ENCODE measurements around the gene HLA-DOB. TPM values are rescaled to one million over a fixed set of nuclear protein-coding genes. Genes with fewer than 3 reads are reported as not detected.

HLA-DOB gene
- total and polyA plus RNA-seq, 10 donors: 30.7 to 179 (median 48.2) TPM

DNA sequence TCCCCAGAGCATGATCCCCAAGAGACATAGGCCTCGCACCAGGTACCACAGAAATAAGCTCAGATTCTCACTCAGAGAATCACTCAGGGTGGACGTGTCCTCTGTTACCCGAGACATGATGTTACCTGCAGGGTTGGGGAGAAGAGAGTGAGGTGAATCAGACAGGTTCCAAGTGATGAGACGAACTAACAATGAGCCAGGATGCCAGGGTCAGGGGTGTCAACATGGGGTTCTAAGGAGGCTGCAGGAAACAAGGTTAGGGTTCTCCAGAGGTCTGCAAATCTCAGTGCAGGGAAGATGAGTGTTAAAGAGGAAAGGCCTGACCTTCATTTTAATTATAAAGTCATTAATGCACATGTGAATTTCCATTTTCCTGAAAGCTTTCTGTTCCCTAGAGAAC is 34.2 kb upstream of the HLA-DOB start:
- Histone ChIP-seq H3K27me3 (replicated peaks in 1 of 7) (no peaks in the 10 kb centered on the region), H3K9me3 (no peaks in the 10 kb centered on the region), H3K4me1 (peaks cover 67 to 85% (median 78%) of the 10 kb centered on the region in 6 donors), H3K36me3 (peaks cover 0 to 69% (median 59%) of the 10 kb centered on the region in 6 donors), H3K4me3 (peak overlapping the region in 6 of 8 donors; percentile 68 to 98 (median 95)), H3K27ac (peak overlapping the region in 7 of 8 donors; percentile 3 to 99 (median 97))
- no peak for TF ChIP-seq POLR2AphosphoS5 (IDR thresholded peaks at IDR 0.05)
- TF ChIP-seq, protein P1, sequence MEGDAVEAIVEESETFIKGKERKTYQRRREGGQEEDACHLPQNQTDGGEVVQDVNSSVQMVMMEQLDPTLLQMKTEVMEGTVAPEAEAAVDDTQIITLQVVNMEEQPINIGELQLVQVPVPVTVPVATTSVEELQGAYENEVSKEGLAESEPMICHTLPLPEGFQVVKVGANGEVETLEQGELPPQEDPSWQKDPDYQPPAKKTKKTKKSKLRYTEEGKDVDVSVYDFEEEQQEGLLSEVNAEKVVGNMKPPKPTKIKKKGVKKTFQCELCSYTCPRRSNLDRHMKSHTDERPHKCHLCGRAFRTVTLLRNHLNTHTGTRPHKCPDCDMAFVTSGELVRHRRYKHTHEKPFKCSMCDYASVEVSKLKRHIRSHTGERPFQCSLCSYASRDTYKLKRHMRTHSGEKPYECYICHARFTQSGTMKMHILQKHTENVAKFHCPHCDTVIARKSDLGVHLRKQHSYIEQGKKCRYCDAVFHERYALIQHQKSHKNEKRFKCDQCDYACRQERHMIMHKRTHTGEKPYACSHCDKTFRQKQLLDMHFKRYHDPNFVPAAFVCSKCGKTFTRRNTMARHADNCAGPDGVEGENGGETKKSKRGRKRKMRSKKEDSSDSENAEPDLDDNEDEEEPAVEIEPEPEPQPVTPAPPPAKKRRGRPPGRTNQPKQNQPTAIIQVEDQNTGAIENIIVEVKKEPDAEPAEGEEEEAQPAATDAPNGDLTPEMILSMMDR (IDR thresholded peaks at IDR 0.05 in 8 of 11, conservative IDR thresholded peaks at IDR 0.05 in 3 of 11): no peak
- no peak for TF ChIP-seq POLR2A (IDR thresholded peaks at IDR 0.05)
- DNase-seq: no peak
- WGBS, 5 donors: 77 to 85% (median 78%) methylated on average over 4 of the region's 4 CpGs
- intact Hi-C loops (cut with DNase I; ENCODE audit: low total_unique reads): no loop called here

DNA sequence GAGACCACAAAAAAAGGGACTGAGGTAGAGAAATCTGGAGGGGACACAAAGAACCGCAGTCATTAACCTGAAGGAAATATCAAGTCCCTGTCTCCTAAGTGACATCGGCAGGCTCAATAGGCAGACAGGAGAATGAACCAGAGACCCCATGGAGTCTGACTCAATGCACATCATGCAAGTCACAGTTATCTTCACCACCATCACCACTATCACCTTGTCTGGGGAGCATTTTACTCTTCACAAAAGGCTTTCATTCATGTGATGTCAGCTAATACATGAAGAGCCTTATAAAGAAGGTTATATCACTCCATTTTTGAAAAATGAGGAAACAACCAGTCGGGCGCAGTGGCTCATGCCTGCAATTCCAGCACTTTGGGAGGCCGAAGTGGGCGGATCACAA is 32.3 kb upstream of the HLA-DOB start:
- Histone ChIP-seq H3K9me3 (no peaks in the 10 kb centered on the region), H3K36me3 (peaks cover 0 to 76% (median 67%) of the 10 kb centered on the region in 6 donors), H3K4me3 (peak overlapping the region in 2 of 8 donors; percentile 9 to 92), H3K27ac (peak overlapping the region in 5 of 8 donors; percentile 32 to 100 (median 98)), H3K27me3 (replicated peaks in 1 of 7) (no peaks in the 10 kb centered on the region), H3K4me1 (peaks cover 61 to 82% (median 75%) of the 10 kb centered on the region in 6 donors)
- intact Hi-C loops (cut with DNase I; ENCODE audit: low total_unique reads): no loop called here
- TF ChIP-seq, protein P1 (IDR thresholded peaks at IDR 0.05 in 8 of 11, conservative IDR thresholded peaks at IDR 0.05 in 3 of 11): no peak
- no peak for TF ChIP-seq POLR2AphosphoS5 (IDR thresholded peaks at IDR 0.05)
- no peak for TF ChIP-seq POLR2A (IDR thresholded peaks at IDR 0.05)
- 75 to 85% (median 78%) methylated on average over 6 of the region's 6 CpGs for WGBS, 5 donors
- no peak for DNase-seq

DNA sequence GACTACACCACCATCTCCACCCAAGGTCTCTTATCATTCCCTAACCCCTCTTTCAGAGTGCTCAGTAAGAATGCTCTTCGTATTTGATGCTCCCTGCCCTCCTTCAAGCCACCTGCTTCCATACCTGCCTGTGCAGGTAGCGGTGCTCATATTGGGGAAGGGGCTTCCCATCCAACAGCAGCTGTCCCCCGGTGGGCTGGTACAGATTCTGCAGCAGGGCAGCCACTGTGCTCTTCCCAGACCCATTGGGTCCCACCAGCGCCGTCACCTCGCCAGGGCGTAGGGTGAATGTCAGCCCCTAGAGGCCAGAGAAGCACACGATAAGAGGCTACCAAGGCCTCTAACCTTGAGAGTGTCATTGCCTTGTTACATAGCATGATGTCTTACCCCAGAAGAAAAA is 31.0 kb upstream of the HLA-DOB start:
- H3K27me3 ChIP-seq (replicated peaks in 1 of 7): no peaks in the 10 kb centered on the region
- peaks cover 0 to 77% (median 67%) of the 10 kb centered on the region in 6 donors for H3K36me3 ChIP-seq
- no peak for DNase-seq
- H3K9me3 ChIP-seq: no peaks in the 10 kb centered on the region
- TF ChIP-seq POLR2AphosphoS5 (IDR thresholded peaks at IDR 0.05): peak in 2 of 3 donors; percentile 58 to 68
- TF ChIP-seq, protein P1 (IDR thresholded peaks at IDR 0.05 in 8 of 11, conservative IDR thresholded peaks at IDR 0.05 in 3 of 11): no peak
- intact Hi-C loops (cut with DNase I; ENCODE audit: low total_unique reads): no loop called here
- peak overlapping the region in 7 of 8 donors; percentile 3 to 100 (median 94) for H3K27ac ChIP-seq
- peaks cover 67 to 89% (median 82%) of the 10 kb centered on the region in 6 donors for H3K4me1 ChIP-seq
- 84 to 92% (median 90%) methylated on average over 8 of the region's 8 CpGs for WGBS, 5 donors
- H3K4me3 ChIP-seq: peak overlapping the region in 3 of 8 donors; percentile 3 to 92 (median 4)

DNA sequence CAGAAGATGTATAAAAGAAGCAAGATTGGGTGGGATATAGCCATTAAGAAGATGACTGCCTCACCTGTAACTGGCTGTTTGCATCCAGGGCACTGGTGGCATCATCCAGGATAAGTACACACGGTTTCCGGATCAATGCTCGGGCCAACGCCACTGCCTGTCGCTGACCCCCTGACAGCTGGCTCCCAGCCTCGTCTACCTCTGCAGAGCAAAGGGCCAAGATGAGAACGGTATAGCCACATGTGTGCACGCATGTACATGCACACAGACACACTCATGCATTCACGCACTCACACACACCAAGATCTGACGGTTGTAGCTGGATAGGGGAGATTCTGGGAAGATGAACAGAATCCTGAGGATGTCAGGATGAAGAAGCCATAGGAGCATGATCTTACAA is 30.2 kb upstream of the HLA-DOB start:
- H3K27ac ChIP-seq: peak overlapping the region in 6 of 8 donors; percentile 94 to 100 (median 99)
- WGBS, 5 donors: 85 to 96% (median 89%) methylated on average over 10 of the region's 10 CpGs
- peaks cover 0 to 81% (median 72%) of the 10 kb centered on the region in 6 donors for H3K36me3 ChIP-seq
- intact Hi-C loops (cut with DNase I; ENCODE audit: low total_unique reads): no loop called here
- peak overlapping the region in 4 of 8 donors; percentile 3 to 92 (median 46) for H3K4me3 ChIP-seq
- no peak for TF ChIP-seq POLR2A (IDR thresholded peaks at IDR 0.05)
- TF ChIP-seq POLR2AphosphoS5 (IDR thresholded peaks at IDR 0.05): peak; percentile 70 to 81 (median 75)
- TF ChIP-seq, protein P1 (IDR thresholded peaks at IDR 0.05 in 8 of 11, conservative IDR thresholded peaks at IDR 0.05 in 3 of 11): no peak
- H3K9me3 ChIP-seq: no peaks in the 10 kb centered on the region
- H3K27me3 ChIP-seq (replicated peaks in 1 of 7): no peaks in the 10 kb centered on the region
- no peak for DNase-seq
- H3K4me1 ChIP-seq: peaks cover 74 to 89% (median 85%) of the 10 kb centered on the region in 6 donors

Measured in spleen (tissue), 11 donors.